ENCODE measurements around the gene PDE8B.

The PDE8B gene

GRCh38 chr5:77295863-77296378 is 85.4 kb downstream of the PDE8B start:
- TF ChIP-seq CTCF (conservative IDR thresholded peaks at IDR 0.05; ENCODE audit: control insufficient read depth, insufficient read depth, low read depth, low read length) = no peak
- H3K4me3 ChIP-seq (ENCODE audit: control insufficient read depth, low read depth, low read length) = no peak overlapping the region
- no peak for DNase-seq (ENCODE audit: low read depth)

GRCh38 chr5:77298146-77298545 is 87.7 kb downstream of the PDE8B start:
- no peak overlapping the region for H3K4me3 ChIP-seq (ENCODE audit: control insufficient read depth, low read depth, low read length)
- DNase-seq (ENCODE audit: low read depth) = no peak
- TF ChIP-seq CTCF (conservative IDR thresholded peaks at IDR 0.05; ENCODE audit: control insufficient read depth, insufficient read depth, low read depth, low read length) = no peak

- no peak for DNase-seq (ENCODE audit: low read depth)
- no peak for TF ChIP-seq CTCF (conservative IDR thresholded peaks at IDR 0.05; ENCODE audit: control insufficient read depth, insufficient read depth, low read depth, low read length)
- no peak overlapping the region for H3K4me3 ChIP-seq (ENCODE audit: control insufficient read depth, low read depth, low read length)
Measured at GRCh38 chr5:77300451-77300850, 90.0 kb downstream of the PDE8B start.

- DNase-seq (ENCODE audit: low read depth) = peak; percentile 40
- no peak overlapping the region for H3K4me3 ChIP-seq (ENCODE audit: control insufficient read depth, low read depth, low read length)
- no peak for TF ChIP-seq CTCF (conservative IDR thresholded peaks at IDR 0.05; ENCODE audit: control insufficient read depth, insufficient read depth, low read depth, low read length)
Measured at GRCh38 chr5:77301447-77301883, 91.0 kb downstream of the PDE8B start.

- no peak for DNase-seq (ENCODE audit: low read depth)
- no peak overlapping the region for H3K4me3 ChIP-seq (ENCODE audit: control insufficient read depth, low read depth, low read length)
- no peak for TF ChIP-seq CTCF (conservative IDR thresholded peaks at IDR 0.05; ENCODE audit: control insufficient read depth, insufficient read depth, low read depth, low read length)
Measured at GRCh38 chr5:77302247-77302646, 91.8 kb downstream of the PDE8B start.

GRCh38 chr5:77302653-77303052 is 92.2 kb downstream of the PDE8B start:
- DNase-seq (ENCODE audit: low read depth) = no peak
- no peak overlapping the region for H3K4me3 ChIP-seq (ENCODE audit: control insufficient read depth, low read depth, low read length)
- TF ChIP-seq CTCF (conservative IDR thresholded peaks at IDR 0.05; ENCODE audit: control insufficient read depth, insufficient read depth, low read depth, low read length) = no peak

- no peak for DNase-seq (ENCODE audit: low read depth)
- H3K4me3 ChIP-seq (ENCODE audit: control insufficient read depth, low read depth, low read length) = no peak overlapping the region
- TF ChIP-seq CTCF (conservative IDR thresholded peaks at IDR 0.05; ENCODE audit: control insufficient read depth, insufficient read depth, low read depth, low read length) = no peak
Measured at GRCh38 chr5:77304388-77304787, 93.9 kb downstream of the PDE8B start.
